Testis (tissue), 2 donors: ENCODE results near the gene TULP4.

Experiments used
- CTCF ChIP-seq, 3 experiments: fragments of 450-650 bp in 2 of 3; fragments of 200-600 bp in 1 of 3; sonication (generic) in 1 of 3; IDR thresholded peaks; one replicate each; pipeline ENCODE4 v1.5.1; 2016 to 2019; ENCODE audit warnings: antibody characterized with exemption in 3 of 3, mild to moderate bottlenecking in 2 of 3, moderate library complexity in 1 of 3
- POLR2A ChIP-seq: fragments of 450-650 bp; IDR thresholded peaks from one replicate; pipeline ENCODE4 v1.6.1; 2017; ENCODE audit warnings: antibody characterized with exemption, mild to moderate bottlenecking, moderate library complexity

DNA sequence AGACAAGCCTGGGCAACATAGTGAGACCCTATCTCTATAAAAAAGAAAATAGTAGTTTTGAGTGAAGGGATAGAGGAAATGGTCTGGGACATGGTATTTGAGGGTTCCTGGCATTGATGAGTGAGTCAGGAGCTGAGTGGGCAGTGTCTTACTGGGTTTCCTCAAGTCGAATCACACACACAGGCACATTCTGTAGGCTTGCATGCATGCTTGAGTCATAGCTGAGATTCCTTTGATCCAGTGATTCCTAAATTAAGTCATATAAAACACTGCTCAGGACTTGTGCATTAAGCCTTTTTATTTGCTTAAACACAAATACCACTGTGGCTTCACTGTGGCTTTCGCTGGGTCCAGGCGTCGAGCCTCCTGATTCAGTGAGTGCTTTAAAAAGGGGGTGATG, 175.8 kb downstream of the TULP4 start:
- TF ChIP-seq CTCF (IDR thresholded peaks at IDR 0.05) (no peak), POLR2A (no peak)
